Renal cortex interstitium (tissue), 11 donors: ENCODE data around the gene UFL1. TPM values are rescaled to one million over a fixed set of nuclear protein-coding genes. Genes with fewer than 3 reads are reported as not detected.
A peak's percentile ranks its signal among the peaks of the same experiment; 100 is the strongest.
"Not testable (repeated sequence)": the region's sequence is repeated elsewhere in the genome, so short reads cannot be mapped to it uniquely, and the experiment has no call there.

Experiments used
- DNase-seq, 11 donors: peaks; one replicate each; pipeline ENCODE4 v3.0.0-alpha.2; 2013; ENCODE audit warnings: low read depth in 9 of 11, low spot score in 4 of 11; ENCODE audit errors: extremely low read depth in 1 of 11
- polyA plus RNA-seq, 3 donors: library from polyadenylated mRNA; unstranded; fragments of 120-200 nt; gene quantifications; one replicate each; pipeline ENCODE4 v1.2.1, GENCODE V29; 2013; ENCODE audit not compliant: insufficient read length in 3 of 3

UFL1 gene
- polyA plus RNA-seq, 3 donors: 38.6 to 44.4 (median 44.3) TPM

DNA sequence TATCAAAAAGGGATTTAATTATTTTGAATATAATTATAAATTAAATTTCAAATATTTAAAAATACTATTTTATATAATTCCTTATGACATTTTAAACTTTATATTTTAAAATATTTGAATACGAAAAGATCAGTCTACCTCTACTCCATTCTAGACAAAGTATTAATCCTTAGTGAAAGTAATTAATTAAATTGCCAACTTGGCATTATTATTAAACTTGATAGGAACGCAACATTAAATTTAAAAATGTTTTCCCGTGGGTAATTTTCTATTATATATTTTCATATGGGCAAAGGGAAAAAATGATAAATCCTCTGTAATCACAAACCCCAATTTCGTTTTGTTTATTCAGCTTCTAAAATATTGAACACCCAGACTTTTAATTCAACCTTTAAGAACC lies 33.0 kb downstream of the UFL1 start:
- no peak for DNase-seq

DNA sequence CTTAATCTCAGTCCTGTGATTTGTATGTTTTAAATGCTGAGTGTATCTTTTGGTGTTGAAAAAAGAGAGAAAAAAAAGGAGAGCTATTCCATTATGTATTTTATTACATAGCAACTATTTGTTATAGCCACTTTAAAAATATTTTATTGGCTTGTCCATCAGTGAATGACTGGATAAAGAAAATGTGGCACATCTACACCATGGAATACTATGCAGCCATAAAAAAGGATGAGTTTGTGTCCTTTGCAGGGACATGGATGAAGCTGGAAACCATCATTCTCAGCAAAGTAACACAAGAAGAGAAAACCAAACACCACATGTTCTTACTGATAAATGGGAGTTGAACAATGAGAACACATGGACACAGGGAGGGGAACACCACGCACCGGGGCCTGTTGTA lies 38.1 kb downstream of the UFL1 start:
- not testable (repeated sequence) for DNase-seq

DNA sequence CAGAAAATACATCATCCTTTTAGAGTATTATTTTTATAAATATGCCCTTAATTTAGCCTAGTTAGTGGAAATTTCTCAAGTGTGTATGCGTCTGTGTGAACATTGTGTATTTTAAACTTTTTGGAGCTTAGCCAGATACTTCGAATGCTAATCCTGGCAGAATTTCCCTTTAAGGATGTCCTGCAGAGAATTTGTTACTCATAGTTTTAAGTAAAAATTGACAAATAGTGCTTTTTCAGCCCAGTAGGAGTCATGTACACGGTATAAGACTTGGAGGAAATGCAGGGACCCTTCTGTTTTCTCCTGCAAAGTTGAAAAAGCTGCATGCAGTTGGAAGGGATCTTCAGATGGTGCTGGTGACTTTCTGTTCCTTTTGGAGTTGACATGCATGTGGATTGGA lies 41.3 kb downstream of the UFL1 start, which contains the start of gene FHL5:
TSS of gene FHL5 (plus strand) at position 243 of the 400 bp plus-strand sequence. CDS start 40,486 bp downstream, outside the sequence.
- DNase-seq: no peak

DNA sequence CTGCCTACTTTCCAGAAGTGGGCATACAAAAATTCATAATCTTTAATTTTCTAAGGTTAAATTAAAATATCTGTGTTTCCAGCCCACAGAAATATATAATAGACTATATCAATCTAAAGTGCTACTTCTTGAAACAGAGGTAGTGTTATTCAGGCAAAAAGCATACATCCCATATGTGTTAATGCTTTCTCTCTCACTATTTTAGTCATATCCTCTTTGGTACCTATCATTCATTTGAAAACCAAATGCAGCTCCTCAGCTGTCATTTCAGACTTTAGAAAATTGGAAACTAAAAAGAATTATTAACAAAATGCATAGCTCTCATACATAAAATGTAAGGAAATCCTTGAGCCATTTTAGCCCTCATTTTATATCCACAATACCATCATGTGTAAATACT lies 42.2 kb downstream of the UFL1 start:
- DNase-seq: no peak

DNA sequence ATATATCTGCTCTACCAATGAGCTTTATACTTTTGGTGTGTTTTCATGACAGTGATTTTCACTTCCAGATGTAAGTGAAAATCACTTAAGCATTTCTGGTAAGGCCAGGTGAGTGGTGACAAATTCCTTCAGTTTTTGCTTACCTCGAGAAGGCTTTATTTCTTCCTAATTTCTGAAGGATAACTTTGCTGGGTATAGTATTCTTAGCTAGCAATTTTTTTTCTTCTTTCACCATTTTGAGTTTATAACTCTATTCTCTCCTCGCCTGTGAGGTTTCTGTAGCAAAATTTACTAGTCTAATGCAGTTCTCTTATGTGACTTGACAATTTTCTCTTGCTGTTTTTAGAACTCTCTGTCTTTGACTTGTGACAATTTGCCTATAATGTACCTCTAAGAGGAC lies 48.4 kb downstream of the UFL1 start:
- DNase-seq: no peak

DNA sequence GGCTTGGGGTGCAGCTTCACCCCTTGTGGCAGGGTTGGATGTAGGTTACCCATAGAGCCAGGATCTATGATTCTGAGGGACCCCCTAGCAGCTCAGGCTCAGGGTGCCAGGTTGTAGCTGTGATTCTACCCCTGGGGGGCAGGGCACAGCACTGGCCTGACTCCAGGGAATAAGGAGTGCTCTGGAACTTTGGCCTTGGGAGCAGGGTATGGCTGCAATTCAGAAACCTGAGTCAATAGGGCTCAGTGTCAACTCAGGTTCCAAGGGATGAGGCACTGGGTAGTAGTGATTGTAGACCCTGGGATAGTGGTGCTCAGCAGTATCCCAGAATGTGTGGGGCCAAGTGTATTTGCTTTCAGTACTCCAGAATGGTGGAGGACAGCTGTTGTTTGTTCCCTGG lies 49.9 kb downstream of the UFL1 start:
- DNase-seq: no peak

DNA sequence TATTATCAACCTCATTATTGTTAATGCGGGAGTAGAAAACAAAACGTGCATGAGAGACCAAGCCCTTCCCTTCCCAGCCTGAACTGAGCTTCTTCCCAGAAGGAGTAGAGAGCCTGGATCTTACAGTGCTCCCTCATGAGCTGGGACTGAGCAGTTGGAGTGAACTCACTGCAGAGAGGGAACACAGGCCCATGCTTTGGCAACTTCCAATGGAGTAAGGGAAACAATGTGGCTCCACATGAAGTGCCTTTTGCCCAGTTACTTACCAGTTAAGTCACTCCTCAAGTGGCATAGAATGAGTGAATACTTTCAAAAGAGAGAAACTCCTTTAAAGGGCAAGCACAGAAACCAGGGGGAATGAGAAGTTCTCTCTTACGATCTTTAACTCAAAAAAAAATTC lies 53.8 kb downstream of the UFL1 start:
- DNase-seq: no peak

DNA sequence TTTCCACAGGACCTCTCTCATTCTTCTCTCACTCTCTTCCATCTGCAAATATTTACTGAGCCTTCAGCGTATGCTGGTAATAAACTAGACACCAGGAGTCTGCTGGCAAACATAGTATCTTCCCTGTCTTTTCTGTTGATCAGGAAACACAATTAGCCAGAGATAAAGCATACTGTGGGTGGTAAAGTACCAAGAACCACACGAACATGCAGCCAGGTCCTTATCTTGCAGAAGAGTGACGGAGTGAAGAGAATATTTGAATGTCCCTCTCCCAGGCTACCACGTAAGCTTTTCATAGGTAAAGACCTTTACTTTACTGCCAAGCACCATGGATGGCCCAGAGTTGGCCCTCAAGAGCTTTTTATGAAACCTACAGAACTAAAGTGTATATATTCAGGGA lies 54.6 kb downstream of the UFL1 start:
- no peak for DNase-seq

DNA sequence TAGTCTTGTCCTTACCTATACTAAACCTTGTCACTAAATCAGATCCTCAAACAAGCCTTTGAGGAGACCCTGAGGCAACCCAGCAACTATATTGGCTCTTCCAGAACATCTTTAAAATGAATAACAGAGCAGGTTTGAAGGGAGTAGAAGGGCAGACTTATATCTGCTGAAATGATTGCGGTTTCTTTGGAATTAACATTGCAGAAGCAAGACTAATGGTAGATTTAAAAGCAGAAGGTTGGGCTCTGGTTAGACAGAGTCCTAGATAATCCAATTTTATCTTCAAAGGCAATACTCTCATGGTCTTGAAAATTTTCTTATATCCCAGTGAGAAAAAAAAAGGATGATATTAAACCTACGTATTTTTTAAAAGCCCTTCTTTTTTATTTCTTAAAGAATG lies 60.4 kb downstream of the UFL1 start:
- DNase-seq: no peak

DNA sequence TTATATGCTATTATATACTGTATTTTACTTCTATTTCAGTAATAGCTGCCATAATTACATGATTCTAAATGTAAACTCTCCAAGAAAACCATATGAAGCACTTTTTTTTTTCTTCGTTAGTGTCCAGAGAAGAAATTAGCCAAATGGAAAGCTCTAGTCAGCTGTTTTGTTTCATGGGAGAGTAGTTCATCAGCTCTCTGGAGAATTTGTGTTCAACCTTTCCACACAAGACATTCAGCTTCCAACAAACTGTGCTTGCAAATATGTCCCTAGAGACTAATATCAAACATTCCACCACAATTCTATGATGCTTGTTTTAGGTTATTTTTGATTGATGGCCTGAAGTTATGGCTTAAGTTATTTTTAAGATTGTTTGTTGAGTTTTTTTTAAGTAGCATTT lies 60.8 kb downstream of the UFL1 start:
- peak in 9 of 11 donors; percentile 7 to 27 (median 14) for DNase-seq

DNA sequence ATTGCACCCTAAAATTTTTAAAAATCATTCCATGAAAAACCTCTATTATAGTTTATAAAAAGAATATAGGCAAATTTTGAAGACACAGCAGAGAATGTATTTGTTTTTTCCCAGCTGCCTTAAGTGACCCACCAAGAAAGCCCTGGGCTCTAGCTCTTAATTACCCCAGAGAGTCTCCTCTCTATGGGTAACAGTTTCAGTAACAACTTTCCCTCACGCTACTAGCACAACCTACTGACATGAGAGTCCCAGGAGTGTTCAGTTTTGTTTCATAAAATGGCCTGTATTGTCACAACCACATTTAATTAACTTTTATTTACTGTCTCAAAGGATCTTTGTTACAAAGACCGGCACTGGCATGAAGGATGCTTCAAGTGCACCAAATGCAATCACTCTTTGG lies 82.8 kb downstream of the UFL1 start:
- no peak for DNase-seq

Other genes with a start within 250 kb of the UFL1 start
- under 1 TPM; 0.13 to 0.28 (median 0.27) TPM for gene FHL5, start 41.3 kb downstream of the UFL1 start, polyA plus RNA-seq